OCI-LY7 (cell line): ENCODE measurements around the gene EBLN2.

Source experiments
- EZH2phosphoT487 ChIP-seq: fragments of 200-600 bp; sonication (generic); IDR thresholded peaks from 2 replicates; pipeline ENCODE4 v1.6.1; 2018; ENCODE audit warnings: low read depth, borderline replicate concordance, mild to moderate bottlenecking, mixed run types, antibody characterized with exemption, low read length, moderate library complexity, mixed read lengths
- TF ChIP-seq, protein P1 (sequence below): fragments of 200-600 bp; sonication (generic); conservative IDR thresholded peaks from 2 replicates; pipeline ENCODE4 v1.5.1; 2014; ENCODE audit warnings: mild to moderate bottlenecking, antibody characterized with exemption, low read length, moderate library complexity, mixed read lengths

DNA sequence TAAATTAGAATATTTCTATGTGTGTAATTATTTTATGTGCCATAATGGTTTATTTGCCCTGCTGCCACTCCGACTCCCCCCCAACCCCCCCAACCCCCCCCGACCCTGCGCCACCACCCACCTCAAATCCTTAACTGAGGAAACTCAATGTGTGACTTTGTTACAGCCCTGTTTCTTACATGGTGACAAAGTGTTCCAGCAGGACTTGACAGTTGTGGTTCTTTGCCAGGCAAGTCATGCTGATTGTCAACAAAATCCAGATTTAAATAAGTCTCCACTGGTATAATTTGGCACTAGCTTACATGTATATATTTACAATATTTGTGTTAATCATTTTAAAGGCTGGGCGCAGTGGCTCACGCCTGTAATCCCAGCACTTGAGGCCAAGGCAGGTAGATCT is 7.7 kb downstream of the EBLN2 start:
- TF ChIP-seq, protein P1, sequence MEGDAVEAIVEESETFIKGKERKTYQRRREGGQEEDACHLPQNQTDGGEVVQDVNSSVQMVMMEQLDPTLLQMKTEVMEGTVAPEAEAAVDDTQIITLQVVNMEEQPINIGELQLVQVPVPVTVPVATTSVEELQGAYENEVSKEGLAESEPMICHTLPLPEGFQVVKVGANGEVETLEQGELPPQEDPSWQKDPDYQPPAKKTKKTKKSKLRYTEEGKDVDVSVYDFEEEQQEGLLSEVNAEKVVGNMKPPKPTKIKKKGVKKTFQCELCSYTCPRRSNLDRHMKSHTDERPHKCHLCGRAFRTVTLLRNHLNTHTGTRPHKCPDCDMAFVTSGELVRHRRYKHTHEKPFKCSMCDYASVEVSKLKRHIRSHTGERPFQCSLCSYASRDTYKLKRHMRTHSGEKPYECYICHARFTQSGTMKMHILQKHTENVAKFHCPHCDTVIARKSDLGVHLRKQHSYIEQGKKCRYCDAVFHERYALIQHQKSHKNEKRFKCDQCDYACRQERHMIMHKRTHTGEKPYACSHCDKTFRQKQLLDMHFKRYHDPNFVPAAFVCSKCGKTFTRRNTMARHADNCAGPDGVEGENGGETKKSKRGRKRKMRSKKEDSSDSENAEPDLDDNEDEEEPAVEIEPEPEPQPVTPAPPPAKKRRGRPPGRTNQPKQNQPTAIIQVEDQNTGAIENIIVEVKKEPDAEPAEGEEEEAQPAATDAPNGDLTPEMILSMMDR, result no peak
- no peak for TF ChIP-seq EZH2phosphoT487
